GM19468 (cell line): ENCODE results near the gene EEF1A2.

Source experiments
- ATAC-seq: cut with Tn5 transposase; IDR thresholded peaks from one replicate; pipeline ENCODE4 v1.9.1; 2021; ENCODE audit warnings: mild to moderate bottlenecking, moderate library complexity, moderate number of reproducible peaks; ENCODE audit not compliant: unreplicated experiment; ENCODE audit errors: extremely low read depth

Gene EEF1A2

DNA sequence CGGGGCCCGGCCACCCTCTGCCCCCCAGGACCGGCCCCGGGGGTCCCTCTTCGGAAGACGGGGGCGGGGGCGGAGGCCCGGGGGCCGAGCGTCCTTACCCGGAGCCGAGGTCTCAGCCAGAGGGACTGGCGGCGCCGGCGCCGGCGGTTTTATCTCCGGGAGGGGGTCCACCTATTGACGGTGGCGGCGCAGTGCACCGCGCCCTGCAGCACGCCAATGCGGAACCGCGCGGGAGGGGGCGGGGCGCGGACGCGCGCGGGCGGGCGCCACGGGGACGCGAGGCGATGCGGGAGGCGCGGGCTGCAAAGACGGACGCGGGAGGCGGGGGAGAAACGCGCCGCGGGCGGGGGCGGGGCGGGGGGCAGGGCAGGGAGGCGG is at the start of gene EEF1A2:
EEF1A2 (minus strand) TSS at position 124 of the 378 bp plus-strand sequence. CDS start 1,320 bp downstream, outside the sequence.
- no peak for ATAC-seq

DNA sequence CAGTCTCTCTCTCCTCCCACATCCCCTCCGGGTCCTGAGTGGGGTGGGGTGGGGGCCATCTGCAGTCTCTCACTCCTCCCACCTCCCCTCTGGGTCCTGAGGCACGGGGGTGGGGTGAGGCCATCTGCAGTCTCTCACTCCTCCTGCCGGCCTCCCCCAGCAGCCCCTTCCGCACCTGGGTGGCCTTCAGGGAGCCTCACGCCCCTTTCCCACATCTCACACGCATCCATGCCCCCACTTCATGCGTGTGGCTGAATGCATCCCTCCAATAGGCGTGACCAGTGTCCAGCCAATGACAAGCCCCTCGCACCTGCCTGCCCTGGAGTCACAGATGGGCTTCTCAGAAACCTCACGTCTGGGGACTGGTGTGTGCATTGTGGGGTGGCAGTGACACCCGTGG is 49.7 kb upstream of the EEF1A2 start:
- ATAC-seq: no peak

DNA sequence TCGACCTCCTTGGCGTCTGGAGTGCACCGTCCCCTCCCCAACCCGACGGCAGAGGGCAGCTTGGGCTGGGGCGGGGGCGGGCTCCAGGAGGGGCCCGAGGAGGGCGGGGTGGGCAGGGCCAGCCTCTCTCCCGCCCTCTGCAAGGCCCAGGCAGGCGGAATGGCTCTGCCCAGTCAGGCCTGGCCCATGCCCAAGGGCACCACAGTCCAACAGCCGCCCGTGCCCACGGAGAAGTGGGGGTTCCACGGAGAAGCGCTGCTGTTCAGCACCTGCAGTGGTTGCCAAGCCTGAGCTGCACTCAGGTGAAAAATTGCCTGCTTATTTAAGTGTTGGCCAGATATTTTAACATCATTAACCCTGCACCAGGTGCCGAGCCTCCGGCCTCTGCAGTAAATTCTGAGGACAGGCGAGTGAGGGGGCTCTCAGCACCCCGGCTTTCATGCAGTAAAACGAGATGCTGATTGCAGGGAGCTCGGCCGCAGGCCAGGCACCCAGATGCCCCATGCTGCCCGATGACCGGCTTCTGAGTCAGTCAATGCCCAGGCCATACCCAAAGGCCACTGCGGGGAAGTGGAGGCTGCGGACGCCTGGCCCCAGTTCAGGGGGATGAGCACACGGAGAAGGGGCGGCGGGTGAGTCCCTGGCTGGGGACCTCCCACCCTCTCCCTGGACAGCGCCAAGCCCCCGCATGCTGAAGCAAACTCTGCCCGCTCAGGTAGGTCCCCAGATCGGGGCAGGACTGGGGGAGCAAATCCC is 49.0 kb upstream of the EEF1A2 start, which contains the start of gene SRMS:
SRMS (minus strand) TSS at position 25 of the 756 bp plus-strand sequence. CDS start 286 bp downstream, outside the sequence.
- ATAC-seq: no peak

DNA sequence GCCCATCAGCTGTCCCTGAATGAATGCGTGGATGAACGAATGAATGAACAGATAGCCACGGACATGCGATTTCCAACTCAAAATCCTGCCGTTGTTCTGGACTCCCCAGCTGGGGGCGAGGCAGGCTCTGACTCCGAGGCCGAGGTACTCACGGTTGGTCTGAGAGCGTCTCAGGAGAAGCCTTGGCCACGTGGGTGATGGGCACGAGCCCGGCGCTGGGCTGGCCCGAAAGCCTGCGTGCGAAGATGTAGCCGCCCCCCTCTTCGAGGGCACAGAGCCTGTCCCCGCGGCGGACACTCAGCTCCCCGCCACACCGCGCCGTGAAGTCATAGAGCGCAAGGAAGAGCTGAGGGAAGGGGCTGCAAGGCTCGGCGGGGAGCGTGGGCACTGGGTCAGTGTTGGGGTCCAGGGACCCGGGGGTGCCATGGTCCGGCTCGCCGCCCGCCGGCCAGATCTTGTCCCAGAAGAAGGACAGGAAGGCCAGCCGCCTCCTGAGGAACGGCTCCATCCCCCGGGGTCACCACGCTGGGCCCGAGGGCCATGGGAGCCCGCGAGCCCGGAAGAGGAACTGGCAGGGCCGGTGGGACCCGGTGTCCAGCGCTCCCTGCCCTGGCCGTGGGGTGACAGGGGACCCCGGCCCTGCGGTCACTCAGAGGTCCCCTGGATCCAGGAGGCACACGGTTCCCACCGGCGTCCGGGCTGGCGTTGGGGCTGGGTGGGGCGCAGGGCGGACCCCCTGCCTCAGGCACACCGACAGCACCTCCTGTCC is 48.3 kb upstream of the EEF1A2 start:
- no peak for ATAC-seq

DNA sequence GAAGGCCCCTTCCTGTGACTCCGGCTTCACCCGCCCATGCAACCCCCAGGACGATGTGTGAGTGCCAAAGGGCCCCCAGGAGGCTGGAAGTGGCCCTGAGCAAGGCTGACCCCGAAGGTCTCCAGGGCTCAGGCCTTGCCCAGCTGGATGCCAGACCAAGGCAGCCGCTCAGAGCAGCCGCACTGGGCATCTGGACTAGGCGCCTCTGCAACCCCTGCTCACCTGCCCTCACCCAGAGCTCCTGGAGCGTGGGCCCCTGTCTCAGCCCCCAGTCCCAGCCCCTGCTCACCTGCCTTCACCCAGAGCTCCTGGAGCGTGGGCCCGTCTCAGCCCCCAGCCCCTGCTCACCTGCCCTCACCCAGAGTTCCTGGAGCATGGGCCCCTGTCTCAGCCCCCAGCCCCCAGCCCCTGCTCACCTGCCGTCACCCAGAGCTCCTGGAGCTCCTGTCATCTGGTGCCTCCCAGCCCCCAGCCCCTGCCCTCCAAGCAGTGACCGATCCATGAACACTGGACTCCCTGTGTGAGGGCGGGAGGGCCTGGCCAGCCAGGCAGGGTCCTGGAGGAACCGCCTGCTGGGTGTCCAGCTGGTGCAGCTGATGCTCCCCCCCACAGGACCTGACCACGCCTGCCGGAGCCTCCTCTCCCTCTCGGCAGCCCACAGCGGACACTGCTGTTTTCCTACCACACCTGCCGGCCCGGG is 47.5 kb upstream of the EEF1A2 start:
- no peak for ATAC-seq

DNA sequence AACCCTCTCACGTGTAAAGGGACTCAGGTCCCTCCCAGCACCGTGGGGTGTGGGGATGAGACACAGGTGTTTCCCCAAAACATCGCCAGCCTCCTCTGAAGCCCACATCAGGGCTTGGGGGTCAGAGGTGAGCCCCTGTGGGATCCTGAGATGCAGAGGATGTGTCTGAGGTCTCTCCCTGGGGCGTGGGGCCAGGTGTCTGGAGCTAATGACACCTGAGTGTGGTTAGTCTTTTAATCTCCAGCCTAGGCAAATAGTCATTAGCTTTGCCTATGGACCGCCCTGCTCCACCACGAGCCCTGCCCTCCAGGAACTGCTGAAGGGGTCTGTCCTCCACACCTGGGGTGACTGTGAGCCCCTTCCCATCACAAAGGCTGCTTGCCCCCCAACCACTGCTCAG is 46.9 kb upstream of the EEF1A2 start:
- ATAC-seq: no peak

DNA sequence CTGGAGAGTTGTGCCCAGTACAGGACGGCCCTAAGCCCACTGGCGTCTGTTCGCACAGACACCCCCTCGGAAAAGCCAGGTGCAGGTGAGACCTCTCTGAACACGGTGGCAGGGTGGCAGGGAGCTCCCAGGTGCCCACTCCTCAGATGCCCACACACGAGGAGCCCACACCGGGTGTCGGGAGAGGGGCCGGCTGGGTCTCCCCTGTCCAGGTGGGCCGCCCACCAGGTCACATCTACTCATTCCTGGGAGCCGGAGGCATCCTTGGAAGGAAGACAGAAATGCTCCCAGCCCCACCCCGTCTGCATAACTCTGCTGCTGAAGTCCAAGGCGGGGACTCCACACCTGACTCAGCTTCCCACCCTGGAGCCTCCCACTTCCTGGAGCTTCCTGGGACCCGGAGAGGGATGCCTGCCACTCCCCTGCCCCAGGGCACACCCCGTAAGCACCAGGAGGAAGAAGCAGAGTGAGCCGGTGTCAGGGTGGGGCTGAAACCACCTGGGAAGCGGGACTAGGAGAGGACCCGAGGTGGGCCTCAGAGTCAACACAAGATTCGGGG is 46.2 kb upstream of the EEF1A2 start:
- ATAC-seq: no peak

DNA sequence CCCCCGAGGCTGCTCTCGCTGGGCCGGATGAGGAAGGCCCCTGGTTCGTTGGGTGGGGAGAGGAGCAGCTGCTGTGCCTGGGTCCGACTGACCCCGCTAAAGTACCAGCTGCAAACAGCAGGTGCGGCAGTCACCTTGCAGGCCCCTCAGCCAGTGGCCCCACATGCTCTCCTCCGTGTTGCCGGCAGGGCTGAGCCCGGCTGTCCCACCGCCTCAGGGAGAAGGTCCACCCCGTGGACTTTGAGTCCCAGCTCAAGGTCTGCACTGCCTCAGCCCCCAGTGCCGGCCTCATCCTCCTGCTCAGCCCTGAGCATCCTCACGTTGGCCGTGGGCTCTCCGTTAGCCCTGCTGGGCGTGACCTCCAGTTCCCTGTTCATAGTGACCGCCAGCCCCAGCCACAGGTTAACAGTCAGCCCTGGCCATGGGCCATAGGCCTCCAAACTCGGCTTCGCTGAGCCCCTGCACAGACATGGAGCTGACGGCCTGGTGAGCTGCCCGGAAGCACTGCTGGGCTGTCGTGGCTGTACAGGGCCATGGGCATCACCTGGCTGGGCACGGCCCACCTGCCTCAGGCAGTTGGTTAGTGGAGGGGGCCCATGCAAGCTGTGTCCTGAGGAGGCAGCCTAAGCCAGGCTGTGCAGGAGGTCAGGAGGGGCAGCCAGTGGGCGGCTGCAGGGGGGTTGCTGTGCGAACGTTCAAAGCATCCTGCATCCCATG is 45.5 kb upstream of the EEF1A2 start:
- no peak for ATAC-seq

DNA sequence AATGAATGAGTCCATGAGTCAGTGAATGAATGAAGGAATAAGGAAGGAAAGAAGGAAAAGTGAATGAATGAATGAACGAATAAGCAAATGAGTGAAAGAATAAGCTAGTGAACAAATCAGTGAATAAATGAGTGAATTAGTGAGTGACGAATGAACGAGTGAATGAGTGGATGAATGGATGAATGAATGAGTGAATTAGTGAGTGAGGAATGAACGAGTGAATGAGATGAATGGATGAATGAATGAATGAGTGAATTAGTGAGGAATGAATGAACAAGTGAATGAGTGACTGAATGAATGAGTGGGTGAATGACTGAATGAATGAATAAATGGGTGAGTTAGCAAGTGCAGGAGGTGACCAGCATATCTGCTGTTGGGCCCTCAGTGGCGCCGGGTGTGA is 44.9 kb upstream of the EEF1A2 start:
- ATAC-seq: no peak

DNA sequence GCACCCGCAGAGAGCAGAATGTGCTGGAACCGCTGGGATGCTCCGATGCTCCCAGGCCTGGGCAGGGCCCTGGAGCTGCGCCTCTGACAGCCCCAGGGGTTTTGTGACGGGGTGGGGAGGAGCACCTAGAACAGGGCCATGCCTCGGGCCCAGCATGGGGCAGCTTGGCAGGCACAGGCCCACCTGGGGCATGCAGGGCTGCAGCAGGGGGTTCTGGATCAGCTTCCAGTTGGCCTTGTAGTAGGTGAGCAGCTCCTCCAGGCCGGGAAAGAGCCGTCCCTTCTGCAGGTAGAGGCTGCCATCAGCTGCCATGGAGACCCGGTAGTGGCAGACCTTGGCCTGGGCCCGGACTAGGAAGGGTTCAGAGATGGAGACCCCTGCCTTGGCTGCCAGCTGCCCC is 44.2 kb upstream of the EEF1A2 start:
- no peak for ATAC-seq

DNA sequence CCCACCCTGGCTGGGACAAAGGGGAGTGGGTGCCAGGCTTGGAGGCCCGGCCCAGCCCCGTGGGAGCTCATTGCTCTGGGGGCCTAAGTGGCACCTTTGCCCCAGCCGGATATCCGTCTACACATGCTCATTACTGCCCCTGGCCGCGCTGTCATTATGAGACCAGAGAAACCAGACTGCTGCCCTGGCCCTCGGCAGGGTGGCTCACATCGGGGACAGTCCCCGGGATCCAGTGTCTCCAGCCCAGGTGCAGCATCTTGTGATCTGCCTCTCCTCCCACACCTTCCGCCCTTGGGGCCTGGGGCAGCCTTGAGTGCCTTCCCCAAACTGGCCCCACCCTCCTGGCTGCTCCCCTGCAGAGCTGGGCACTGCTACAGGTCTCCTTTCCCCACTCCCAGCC is 43.8 kb upstream of the EEF1A2 start:
- ATAC-seq: no peak

DNA sequence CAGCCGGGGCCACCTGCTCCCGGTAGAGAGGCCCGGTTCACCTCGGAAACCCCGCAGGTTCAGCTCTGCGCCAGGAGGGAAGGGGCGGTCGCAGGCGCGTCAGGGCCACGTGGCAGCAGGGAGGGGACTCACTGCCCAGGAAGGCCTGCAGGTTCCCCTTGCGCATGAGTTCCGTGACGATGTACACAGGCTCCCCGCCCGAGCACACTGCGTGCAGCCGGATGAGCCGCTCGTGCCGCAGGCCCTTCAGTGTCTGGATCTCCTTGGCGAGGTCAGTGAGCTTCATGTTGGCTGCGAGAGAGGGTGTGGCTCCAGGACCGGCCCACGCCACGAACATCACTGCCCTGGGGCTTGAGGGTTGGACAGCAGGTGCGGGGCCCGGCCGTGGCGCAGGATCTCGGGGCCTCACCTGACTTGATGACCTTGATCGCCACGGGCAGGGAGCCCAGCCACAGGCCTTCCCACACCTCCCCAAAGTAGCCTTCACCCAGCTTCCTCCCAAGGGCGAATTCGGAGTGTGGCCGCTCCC is 43.2 kb upstream of the EEF1A2 start:
- ATAC-seq: no peak

DNA sequence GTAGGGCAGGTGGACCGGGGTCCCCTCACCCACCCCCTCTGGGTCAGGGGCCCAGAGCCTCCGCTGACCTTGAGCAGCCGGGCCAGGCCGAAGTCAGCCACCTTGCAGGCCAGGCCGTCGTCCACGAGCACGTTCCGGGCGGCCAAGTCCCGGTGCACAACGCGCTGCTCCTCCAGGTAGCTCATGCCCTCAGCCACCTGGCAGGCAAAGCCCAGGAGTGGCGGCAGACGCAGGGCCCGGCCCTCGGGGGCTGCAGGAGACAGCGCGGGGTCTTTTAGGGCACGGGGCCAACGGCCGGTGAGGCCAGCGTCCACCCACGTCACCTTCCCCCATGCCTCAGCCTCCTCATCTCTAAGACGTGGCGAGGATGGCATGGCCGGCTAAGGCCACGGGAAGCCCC is 42.5 kb upstream of the EEF1A2 start:
- ATAC-seq: no peak

DNA sequence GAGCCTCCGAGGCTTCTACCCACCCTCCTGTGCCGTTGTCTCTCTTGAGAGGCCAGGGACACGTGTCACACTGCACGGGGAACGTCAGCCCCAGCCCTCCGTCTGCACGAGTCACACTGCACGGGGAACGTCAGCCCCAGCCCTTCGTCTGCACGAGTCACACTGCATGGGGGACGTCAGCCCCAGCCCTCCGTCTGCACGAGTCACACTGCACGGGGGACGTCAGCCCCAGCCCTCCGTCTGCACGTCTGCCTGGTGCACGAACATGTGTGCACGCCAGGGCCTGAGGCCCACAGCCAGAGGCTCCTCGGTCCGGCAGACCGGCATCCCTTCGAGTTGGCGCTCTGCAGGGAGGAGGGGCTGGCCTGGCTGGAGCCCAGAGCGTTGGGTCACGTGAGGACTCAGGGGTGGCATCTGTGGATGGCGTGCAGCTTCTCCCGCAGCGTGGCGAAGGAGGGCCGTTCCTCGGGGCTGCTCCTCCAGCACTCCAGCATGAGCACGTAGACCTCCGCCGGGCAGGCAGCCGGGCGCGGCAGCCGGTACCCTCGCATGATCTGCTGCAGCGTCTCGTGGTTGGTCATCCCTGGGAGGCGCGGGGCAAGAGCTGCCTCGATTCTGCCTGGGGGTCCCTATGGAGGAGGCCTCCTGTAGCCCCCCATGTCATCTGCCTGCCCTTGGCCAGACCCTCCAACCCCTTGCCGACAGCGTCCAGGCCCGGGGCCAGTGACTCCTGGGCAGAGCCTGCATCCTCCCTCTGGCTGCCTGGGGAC is 41.7 kb upstream of the EEF1A2 start:
- ATAC-seq: no peak

DNA sequence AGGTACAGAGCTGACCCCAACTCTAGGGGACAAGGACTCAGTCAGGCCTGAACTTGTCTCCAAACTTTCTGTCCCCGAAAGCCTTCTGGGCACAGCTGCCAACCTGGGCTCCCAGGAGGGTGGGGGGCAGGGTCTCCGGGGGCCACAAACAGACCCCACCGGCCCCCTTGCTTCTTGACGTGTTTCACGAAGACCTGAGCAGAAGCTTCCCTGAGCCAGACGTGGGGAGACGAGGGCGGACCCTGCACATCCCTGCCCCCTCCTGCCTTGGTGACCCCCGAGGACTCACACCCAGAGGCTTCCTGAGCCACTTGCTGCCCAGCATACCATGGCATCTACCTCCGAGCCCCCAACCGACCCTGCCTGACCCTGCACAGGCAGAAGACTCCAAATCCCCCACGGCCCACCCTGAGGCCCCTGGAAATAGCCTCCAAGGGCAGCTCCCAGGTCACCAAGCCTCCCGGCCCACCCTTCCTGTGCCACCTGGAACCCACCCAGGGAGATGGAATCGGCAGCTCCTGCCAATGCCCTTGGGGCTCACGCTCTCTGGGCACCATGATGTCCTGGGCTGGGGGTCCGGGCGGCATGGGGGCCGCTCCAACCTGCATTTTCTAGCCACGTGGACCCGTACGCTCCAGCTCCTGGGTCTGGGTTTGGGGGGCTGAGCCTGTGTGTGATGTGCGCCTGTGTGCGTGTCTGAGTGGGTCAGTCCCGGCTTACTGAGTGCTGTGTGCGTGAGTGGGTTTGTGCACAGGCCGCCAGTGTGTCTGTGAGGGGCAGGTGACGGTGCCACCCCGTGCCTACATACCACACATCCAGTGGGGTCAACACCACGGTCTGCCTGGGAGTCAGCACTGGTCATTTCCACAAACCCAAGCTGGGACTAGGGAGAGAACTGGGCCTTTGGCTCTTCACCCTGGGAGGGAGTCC is 40.8 kb upstream of the EEF1A2 start:
- ATAC-seq: no peak

DNA sequence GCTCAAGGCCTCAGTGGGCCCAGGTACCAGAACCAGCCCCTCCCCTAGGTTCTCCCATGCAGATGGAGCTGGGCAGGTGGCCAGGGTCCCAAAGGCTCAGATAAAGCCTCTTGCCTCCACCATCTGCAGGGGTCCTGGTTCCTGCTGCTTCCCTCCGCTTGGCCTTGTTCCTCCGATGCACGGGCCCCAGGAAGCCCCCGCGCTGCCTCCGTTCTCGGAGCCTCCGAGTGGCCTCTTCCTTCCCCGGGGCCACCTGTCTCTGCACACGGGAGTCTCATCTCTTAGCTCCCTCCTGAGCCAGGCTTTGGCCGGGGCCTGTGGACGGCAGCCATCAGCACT is 40.2 kb upstream of the EEF1A2 start:
- no peak for ATAC-seq

DNA sequence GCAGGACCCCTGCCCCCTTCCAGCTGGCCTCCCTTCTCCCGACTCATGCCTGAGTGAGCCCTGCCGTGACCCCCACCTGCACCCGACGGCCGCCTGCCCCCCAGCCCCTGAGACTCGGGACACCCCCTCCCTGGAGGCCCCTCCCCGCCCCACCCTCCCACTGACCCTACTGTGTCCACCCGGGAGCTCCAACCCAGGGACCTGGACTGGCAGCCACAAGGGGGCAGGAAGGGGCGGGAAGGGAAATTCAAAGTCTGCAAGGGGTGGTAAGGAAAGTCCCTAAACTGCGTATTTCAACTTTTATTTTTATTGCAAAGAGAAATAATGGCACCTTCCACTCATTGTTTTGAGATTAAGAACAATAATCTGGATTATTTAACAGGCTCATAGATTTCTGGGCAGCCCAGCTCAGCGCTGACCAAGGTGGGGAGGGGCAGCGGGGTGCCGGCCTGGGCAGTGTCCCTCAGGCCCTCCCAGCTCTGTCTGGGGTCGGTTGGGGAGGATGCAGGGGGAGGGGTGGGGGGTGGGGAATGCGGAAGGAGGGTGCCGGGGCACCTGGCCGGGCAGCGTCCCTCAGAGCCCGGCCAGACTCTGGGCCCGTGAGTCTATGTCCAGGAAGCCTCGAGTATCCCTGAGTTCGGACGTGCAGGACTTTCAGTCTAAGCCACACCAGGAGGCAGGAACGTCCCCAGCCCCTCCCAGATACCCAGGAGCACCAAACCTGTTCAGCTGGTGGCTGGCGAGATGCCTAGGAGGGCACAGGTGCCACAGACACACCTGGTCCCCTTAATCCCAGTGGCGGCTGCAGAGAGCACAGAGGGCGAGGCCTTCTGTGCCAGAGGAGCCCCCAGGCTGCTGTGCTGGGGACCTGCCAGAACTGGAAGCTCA is 39.6 kb upstream of the EEF1A2 start:
- no peak for ATAC-seq
